HepG2 (cell line): ENCODE data around the gene ATR. TPM values are rescaled to one million over a fixed set of nuclear protein-coding genes. Genes with fewer than 3 reads are reported as not detected.
A peak's percentile ranks its signal among the peaks of the same experiment; 100 is the strongest.

ENCODE experiments used
- AGO2 ChIP-seq: fragments of 200-400 bp; formaldehyde crosslinking; optimal IDR thresholded peaks from 2 replicates; pipeline ENCODE3; 2017; ENCODE audit warnings: mild to moderate bottlenecking, low read depth, low read length, moderate library complexity
- ATF1 ChIP-seq: IDR thresholded peaks from 2 replicates; pipeline ENCODE4 v1.6.1; 2016; ENCODE audit warnings: mild to moderate bottlenecking, control low read depth
- ETV6 ChIP-seq: sonication (generic); formaldehyde crosslinking; conservative IDR thresholded peaks from 2 replicates; pipeline ENCODE4 v1.4.0; 2020; ENCODE audit warnings: missing genetic modification reagents
- GLI4 ChIP-seq: sonication (generic); formaldehyde crosslinking; IDR thresholded peaks from 2 replicates; pipeline ENCODE4 v1.5.1; 2020; ENCODE audit warnings: missing genetic modification reagents, mild to moderate bottlenecking, moderate library complexity, borderline replicate concordance
- RELA ChIP-seq: sonication (generic); formaldehyde crosslinking; IDR thresholded peaks from 2 replicates; pipeline ENCODE4 v1.4.0; 2020; ENCODE audit warnings: missing genetic modification reagents
- SMARCC2 ChIP-seq: fragments of 450-650 bp; IDR thresholded peaks from 2 replicates; pipeline ENCODE4 v1.6.1; 2017; ENCODE audit warnings: antibody characterized with exemption, mild to moderate bottlenecking
- SOX6 ChIP-seq, 2 experiments: fragments of 450-650 bp in 1 of 2; sonication (generic) in 1 of 2; formaldehyde crosslinking in 1 of 2; IDR thresholded peaks; 2 replicates each; pipeline versions ENCODE4 v1.4.0 to v1.6.1; 2017 to 2020; ENCODE audit warnings: antibody characterized with exemption in 1 of 2, mild to moderate bottlenecking in 1 of 2, missing genetic modification reagents in 1 of 2
- ZBTB8A ChIP-seq: sonication (generic); formaldehyde crosslinking; IDR thresholded peaks from 2 replicates; pipeline ENCODE4 v1.4.0; 2020; ENCODE audit warnings: mild to moderate bottlenecking, low read depth, missing genetic modification reagents, borderline replicate concordance
- ZNF317 ChIP-seq: sonication (generic); formaldehyde crosslinking; IDR thresholded peaks from 2 replicates; pipeline ENCODE4 v1.5.0; 2020; ENCODE audit warnings: mild to moderate bottlenecking, missing genetic modification reagents
- ZNF350 ChIP-seq: sonication (generic); formaldehyde crosslinking; IDR thresholded peaks from 2 replicates; pipeline ENCODE4 v1.4.0; 2020; ENCODE audit warnings: mild to moderate bottlenecking, low read depth, missing genetic modification reagents, borderline replicate concordance
- ZNF570 ChIP-seq: sonication (generic); formaldehyde crosslinking; IDR thresholded peaks from 2 replicates; pipeline ENCODE4 v1.4.0; 2020; ENCODE audit warnings: mild to moderate bottlenecking, missing genetic modification reagents, borderline replicate concordance
- ZNF605 ChIP-seq: sonication (generic); formaldehyde crosslinking; IDR thresholded peaks from 2 replicates; pipeline ENCODE4 v1.8.0; 2022; ENCODE audit warnings: mild to moderate bottlenecking, missing genetic modification reagents
- ZNF788 ChIP-seq: sonication (generic); formaldehyde crosslinking; IDR thresholded peaks from 2 replicates; pipeline ENCODE4 v1.5.0; 2020; ENCODE audit warnings: mild to moderate bottlenecking, missing genetic modification reagents, borderline replicate concordance
- ZNF790 ChIP-seq: sonication (generic); formaldehyde crosslinking; IDR thresholded peaks from 2 replicates; pipeline ENCODE4 v1.8.0; 2022; ENCODE audit warnings: missing genetic modification reagents, mild to moderate bottlenecking, borderline replicate concordance
- polyA plus RNA-seq, 8 experiments: library from polyadenylated mRNA; depleted of rRNA in 3 of 8; stranded (reverse) in 7 of 8; unstranded in 1 of 8; fragments of >200 nt; fragmentation: Illumina TruSeq in 4 of 8; extraction: Trizol in 4 of 8; gene quantifications; 2 replicates each; pipeline versions ENCODE4 v1.2.1 to v1.2.3, GENCODE V29; 2011 to 2016; ENCODE audit warnings: low read depth in 4 of 8, missing spikeins in 1 of 8, mixed read lengths in 1 of 8; ENCODE audit not compliant: insufficient read depth in 1 of 8
- total RNA-seq, 5 experiments: library from RNA; depleted of rRNA; stranded (reverse); fragments of >200 nt; fragmentation: Illumina TruSeq; extraction: Trizol; gene quantifications; 2 replicates each; pipeline ENCODE4 v1.2.3, GENCODE V29; 2016; ENCODE audit warnings: low read depth in 1 of 5
- TF ChIP-seq, protein P1 (sequence below), 2 experiments: sonication (generic) in 1 of 2; formaldehyde crosslinking in 1 of 2; IDR thresholded peaks; 2 replicates each; pipeline versions ENCODE4 v1.4.0 to v1.6.1; 2018 to 2020; ENCODE audit warnings: missing genetic modification reagents in 2 of 2, borderline replicate concordance in 1 of 2, low read depth in 1 of 2, mild to moderate bottlenecking in 1 of 2, missing biosample characterization in 1 of 2
- TF ChIP-seq, protein P2 (sequence below): sonication (generic); formaldehyde crosslinking; conservative IDR thresholded peaks from 2 replicates; pipeline ENCODE4 v1.4.0; 2020; ENCODE audit warnings: missing genetic modification reagents
- TF ChIP-seq, protein P3 (sequence below): sonication (generic); formaldehyde crosslinking; IDR thresholded peaks from 2 replicates; pipeline ENCODE4 v1.4.0; 2020; ENCODE audit warnings: missing genetic modification reagents
- TF ChIP-seq, protein P4 (sequence below): sonication (generic); formaldehyde crosslinking; IDR thresholded peaks from 2 replicates; pipeline ENCODE4 v1.4.0; 2020; ENCODE audit warnings: mild to moderate bottlenecking, missing genetic modification reagents

ATR gene
- total and polyA plus RNA-seq, 2 of the 13 experiments (the other 11 are each of a cell fraction or from before 2014, with no cell fraction given): 6.6 to 17.0 TPM

DNA sequence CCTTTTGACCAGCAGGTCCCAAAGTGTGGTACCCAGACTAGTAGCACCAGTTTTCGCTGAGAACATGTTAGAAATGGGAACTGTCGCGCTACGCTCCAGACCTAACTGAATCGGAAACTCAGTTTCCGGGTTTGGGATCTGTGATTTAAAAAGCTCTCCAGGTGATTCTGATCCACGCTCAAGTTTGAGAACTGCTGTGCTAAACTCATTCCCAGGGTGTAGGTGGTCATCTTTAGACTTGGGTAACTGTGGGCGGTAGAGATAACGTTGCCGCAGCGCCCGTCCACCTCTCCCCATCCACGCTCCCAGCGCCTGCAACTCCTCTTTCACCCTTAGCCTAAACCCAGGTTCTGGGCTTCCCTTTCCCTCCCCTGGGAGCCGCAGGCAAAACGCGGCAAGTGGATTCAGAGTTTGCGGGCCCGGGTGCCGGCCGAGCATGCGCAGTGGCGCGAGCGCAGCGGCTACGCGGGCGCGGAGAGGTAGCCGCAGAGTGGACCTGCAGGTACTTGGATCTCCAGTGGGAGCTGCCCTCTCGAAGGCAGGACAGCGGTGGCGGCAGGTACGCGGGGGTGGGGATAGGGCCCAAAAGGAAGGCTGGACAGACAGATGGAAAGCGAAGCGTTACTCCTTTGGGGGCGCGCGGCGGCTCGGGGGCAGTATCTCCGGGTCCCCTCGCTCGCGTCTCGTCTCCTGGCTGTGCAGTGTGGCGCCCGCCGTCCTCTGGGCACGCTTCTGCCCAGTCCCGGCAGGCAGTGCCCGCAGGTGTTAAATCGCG, 17.6 kb upstream of the ATR start, which contains the start of gene PLS1 (continued):
- TF ChIP-seq, protein P1, sequence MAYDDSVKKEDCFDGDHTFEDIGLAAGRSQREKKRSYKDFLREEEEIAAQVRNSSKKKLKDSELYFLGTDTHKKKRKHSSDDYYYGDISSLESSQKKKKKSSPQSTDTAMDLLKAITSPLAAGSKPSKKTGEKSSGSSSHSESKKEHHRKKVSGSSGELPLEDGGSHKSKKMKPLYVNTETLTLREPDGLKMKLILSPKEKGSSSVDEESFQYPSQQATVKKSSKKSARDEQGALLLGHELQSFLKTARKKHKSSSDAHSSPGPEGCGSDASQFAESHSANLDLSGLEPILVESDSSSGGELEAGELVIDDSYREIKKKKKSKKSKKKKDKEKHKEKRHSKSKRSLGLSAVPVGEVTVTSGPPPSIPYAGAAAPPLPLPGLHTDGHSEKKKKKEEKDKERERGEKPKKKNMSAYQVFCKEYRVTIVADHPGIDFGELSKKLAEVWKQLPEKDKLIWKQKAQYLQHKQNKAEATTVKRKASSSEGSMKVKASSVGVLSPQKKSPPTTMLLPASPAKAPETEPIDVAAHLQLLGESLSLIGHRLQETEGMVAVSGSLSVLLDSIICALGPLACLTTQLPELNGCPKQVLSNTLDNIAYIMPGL (CRISPR knock-in tag; IDR thresholded peaks at IDR 0.05; ENCODE audit: borderline replicate concordance in 1 of 2, low read depth in 1 of 2): peak; percentile 86 to 87
- no peak for TF ChIP-seq SMARCC2
- TF ChIP-seq, protein P2, sequence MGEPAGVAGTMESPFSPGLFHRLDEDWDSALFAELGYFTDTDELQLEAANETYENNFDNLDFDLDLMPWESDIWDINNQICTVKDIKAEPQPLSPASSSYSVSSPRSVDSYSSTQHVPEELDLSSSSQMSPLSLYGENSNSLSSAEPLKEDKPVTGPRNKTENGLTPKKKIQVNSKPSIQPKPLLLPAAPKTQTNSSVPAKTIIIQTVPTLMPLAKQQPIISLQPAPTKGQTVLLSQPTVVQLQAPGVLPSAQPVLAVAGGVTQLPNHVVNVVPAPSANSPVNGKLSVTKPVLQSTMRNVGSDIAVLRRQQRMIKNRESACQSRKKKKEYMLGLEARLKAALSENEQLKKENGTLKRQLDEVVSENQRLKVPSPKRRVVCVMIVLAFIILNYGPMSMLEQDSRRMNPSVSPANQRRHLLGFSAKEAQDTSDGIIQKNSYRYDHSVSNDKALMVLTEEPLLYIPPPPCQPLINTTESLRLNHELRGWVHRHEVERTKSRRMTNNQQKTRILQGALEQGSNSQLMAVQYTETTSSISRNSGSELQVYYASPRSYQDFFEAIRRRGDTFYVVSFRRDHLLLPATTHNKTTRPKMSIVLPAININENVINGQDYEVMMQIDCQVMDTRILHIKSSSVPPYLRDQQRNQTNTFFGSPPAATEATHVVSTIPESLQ (CRISPR knock-in tag): no peak
- TF ChIP-seq ATF1 (CRISPR knock-in tag): no peak
- TF ChIP-seq ETV6 (CRISPR knock-in tag): peak; percentile 77
- TF ChIP-seq AGO2: peak; percentile 48
- no peak for TF ChIP-seq SOX6 (IDR thresholded peaks at IDR 0.05)
- peak; percentile 73 for TF ChIP-seq SOX6 (CRISPR knock-in tag; IDR thresholded peaks at IDR 0.05)
- TF ChIP-seq GLI4: peak; percentile 77; the same call in 1 of the 2 replicates
- 0 out of 2 replicates have a peak, but pooled peaks have one; percentile 60 for TF ChIP-seq ZNF570 (CRISPR knock-in tag)
- peak; percentile 99 for TF ChIP-seq ZNF350 (CRISPR knock-in tag)
- peak; percentile 91 for TF ChIP-seq ZNF605
- TF ChIP-seq, protein P3, sequence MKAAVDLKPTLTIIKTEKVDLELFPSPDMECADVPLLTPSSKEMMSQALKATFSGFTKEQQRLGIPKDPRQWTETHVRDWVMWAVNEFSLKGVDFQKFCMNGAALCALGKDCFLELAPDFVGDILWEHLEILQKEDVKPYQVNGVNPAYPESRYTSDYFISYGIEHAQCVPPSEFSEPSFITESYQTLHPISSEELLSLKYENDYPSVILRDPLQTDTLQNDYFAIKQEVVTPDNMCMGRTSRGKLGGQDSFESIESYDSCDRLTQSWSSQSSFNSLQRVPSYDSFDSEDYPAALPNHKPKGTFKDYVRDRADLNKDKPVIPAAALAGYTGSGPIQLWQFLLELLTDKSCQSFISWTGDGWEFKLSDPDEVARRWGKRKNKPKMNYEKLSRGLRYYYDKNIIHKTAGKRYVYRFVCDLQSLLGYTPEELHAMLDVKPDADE: no peak
- 0 out of 2 replicates have a peak, but pooled peaks have one; percentile 49 for TF ChIP-seq RELA (CRISPR knock-in tag)
- peak; percentile 92; the same call in 1 of the 2 replicates for TF ChIP-seq ZNF788 (CRISPR knock-in tag)
- TF ChIP-seq ZNF790: no peak
- TF ChIP-seq, protein P4, sequence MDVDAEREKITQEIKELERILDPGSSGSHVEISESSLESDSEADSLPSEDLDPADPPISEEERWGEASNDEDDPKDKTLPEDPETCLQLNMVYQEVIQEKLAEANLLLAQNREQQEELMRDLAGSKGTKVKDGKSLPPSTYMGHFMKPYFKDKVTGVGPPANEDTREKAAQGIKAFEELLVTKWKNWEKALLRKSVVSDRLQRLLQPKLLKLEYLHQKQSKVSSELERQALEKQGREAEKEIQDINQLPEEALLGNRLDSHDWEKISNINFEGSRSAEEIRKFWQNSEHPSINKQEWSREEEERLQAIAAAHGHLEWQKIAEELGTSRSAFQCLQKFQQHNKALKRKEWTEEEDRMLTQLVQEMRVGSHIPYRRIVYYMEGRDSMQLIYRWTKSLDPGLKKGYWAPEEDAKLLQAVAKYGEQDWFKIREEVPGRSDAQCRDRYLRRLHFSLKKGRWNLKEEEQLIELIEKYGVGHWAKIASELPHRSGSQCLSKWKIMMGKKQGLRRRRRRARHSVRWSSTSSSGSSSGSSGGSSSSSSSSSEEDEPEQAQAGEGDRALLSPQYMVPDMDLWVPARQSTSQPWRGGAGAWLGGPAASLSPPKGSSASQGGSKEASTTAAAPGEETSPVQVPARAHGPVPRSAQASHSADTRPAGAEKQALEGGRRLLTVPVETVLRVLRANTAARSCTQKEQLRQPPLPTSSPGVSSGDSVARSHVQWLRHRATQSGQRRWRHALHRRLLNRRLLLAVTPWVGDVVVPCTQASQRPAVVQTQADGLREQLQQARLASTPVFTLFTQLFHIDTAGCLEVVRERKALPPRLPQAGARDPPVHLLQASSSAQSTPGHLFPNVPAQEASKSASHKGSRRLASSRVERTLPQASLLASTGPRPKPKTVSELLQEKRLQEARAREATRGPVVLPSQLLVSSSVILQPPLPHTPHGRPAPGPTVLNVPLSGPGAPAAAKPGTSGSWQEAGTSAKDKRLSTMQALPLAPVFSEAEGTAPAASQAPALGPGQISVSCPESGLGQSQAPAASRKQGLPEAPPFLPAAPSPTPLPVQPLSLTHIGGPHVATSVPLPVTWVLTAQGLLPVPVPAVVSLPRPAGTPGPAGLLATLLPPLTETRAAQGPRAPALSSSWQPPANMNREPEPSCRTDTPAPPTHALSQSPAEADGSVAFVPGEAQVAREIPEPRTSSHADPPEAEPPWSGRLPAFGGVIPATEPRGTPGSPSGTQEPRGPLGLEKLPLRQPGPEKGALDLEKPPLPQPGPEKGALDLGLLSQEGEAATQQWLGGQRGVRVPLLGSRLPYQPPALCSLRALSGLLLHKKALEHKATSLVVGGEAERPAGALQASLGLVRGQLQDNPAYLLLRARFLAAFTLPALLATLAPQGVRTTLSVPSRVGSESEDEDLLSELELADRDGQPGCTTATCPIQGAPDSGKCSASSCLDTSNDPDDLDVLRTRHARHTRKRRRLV (CRISPR knock-in tag): no peak; the same call in 1 of the 2 replicates
- TF ChIP-seq ZNF317 (CRISPR knock-in tag): peak; percentile 83; the same call in 1 of the 2 replicates
- no peak for TF ChIP-seq ZBTB8A (CRISPR knock-in tag)
